Stimulated activated CD4-positive, alpha-beta T cell treated with anti-CD3 and anti-CD28 coated beads, Interleukin-1b, Interleukin-23, amount 100 ng/mL, for 48 hours (primary cell): Measurements from ENCODE around the gene RAP1A.
"Not testable (repeated sequence)": the region's sequence is repeated elsewhere in the genome, so short reads cannot be mapped to it uniquely, and the experiment has no call there.

ENCODE experiments used
- DNase-seq: peaks from one replicate; pipeline ENCODE4 v3.0.0-alpha.2; 2020

RAP1A gene

DNA sequence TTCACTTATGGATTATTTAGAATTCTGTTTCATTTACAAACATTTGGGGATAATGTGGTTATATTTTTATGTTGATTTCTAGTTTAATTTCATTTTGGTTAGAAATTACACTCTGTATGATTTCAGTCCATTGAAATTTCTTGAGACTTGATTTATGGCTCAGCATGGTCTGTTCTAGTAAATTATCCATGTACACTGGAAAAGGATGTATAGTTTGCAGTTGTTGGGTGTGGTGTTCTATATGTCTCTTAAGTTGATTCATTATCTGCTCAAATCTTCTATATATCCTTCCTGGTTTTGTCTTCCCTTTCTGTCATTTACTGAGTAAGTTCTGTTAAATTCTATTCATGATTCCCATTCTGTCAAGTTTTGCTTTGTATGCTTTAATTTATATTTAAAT is 52.3 kb downstream of the RAP1A start:
- DNase-seq, result no peak

DNA sequence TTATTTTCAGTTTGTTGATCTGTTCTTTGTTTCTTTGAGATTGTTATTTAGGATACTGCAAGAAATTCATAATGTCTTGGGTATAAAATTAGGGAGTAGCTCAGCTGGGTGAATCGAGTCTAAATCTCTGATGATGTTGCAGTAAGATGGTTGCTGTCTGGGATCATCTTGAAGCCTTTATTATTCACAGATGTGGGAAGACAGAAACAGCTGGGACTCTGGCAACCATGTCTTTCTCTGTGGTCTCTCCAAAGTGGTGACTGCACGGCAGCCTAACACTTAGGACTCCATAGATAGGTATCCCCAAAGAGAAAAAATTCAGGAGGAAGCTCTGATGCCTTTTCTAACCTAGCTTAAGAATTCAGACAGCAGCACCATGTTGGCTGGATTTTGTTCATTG is 52.7 kb downstream of the RAP1A start:
- DNase-seq, result no peak

DNA sequence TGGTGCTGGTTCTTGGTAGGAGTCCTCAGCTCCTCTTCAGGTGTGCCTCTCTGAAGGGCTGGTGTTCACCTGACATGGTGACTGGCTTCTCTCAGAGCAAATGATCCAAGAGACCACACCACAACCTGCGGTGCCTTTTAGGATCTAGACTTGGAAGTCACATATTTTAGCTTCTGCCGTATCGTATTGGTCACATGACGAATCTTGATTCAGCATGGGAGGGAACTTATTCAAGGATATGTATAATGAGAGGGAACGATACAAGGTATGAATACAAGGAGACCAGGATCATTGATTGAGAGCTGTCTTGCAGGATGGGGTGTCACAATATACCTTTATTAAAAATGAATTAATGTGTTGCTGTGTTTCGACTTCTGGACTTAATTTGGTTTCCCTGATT is 58.0 kb downstream of the RAP1A start:
- DNase-seq, result no peak

DNA sequence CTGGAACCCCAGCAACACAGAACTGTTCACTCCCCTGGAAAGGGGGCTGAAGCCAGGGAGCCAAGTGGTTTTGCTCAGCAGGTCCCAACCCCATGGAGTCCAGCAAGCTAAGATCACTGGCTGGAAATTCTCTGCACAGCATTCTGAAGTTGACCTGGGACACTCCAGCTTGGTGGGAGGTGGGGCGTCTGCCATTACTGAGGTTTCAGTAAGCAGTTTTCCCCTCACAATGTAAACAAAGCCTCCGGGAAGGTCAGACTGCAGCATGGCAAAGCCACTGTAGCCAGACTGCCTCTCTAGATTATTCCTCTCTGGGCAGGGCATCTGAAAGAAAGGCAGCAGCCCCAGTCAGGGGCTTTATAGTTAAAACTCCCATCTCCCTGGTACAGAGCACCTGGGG is 60.0 kb downstream of the RAP1A start:
- DNase-seq, result no peak

DNA sequence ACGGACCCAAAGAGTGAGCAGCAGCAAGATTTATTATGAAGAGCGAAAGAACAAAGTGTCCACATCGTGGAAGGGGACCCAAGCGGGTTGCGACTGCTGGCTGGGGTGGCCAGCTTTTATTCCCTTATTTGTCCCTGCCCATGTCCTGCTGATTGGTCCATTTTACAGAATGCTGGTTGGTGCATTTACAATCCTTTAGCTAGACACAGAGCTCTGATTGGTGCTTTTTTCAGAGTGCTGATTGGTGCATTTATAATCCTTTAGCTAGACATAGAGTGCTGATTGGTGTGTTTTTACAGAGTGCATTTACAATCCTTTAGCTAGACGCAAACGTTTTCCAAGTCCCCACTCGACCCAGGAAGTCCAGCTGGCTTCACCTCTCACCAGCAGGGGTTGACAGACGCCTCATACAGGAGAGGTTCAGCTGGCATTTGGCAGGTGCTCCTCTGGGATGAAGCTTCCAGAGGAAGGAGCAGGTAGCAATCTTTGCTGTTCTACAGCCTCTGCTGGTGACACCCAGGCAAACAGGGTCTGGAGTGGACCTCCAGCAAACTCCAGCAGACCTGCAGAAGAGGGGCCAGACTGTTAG is 60.7 kb downstream of the RAP1A start:
- DNase-seq, result not testable (repeated sequence)

DNA sequence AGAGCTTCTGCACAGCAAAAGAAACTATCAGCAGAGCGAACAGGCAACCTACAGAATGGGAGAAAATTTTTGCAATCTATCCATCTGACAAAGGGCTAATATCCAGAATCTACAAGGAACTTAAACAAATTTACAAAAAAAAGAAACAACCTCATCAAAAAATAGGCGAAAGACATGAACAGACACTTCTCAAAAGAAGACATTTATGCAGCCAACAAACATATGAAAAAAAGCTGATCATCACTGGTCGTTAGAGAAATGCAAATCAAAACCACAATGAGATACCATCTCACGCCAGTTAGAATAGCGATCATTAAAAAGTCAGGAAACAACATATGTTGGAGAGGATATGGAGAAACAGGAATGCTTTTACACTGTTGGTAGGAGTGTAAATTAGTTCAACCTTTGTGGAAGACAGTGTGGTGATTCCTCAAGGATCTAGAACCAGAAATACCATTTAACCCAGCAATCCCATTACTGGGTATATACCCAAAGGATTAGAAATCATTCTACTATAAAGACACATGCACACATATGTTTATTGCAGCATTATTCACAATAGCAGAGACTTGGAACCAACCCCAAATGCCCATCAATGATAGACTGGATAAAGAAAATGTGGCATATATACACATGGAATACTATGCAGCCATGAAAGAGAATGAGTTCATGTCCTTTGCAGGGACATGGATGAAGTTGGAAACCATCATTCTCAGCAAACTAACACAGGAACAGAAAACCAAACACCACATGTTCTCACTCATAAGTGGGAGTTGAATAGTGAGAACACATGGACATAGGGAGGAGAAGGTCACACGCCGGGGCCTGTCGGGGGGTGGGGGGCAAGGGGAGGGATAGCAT is 65.9 kb downstream of the RAP1A start:
- DNase-seq, result not testable (repeated sequence)

DNA sequence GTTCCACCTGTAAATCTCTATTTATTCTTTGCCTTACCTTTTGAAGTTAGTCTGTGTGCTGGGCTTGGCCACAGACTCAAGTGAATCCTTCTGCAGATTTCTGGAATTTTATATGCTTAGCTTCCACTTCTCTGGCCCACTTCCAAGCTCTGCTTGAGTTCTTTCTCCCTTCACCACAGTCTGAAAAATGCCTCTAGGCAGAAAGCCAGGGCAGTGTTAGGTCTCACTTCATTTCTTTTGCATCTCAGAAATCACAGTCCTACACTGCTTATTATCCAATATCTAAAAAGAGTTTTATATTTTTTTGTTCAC is 70.7 kb downstream of the RAP1A start:
- no peak for DNase-seq

DNA sequence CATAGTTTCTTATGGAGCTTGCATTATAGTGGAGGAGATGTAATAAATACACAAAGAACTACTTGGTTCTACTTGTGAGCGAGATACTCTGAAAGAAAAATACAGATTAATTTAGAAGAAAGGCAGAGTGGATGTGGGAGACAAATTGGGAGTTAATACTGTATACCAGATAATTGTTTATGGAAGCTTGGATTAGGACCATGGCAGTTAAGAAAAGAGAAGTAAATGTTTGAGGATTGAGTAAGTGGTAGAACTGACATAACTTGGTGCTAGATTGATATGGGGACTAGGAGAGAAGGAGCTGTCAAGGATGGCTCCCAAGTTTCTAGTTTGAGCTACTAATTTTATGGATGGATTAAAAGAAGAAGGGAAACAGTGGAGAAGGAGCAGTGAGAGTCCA is 72.3 kb downstream of the RAP1A start:
- no peak for DNase-seq

DNA sequence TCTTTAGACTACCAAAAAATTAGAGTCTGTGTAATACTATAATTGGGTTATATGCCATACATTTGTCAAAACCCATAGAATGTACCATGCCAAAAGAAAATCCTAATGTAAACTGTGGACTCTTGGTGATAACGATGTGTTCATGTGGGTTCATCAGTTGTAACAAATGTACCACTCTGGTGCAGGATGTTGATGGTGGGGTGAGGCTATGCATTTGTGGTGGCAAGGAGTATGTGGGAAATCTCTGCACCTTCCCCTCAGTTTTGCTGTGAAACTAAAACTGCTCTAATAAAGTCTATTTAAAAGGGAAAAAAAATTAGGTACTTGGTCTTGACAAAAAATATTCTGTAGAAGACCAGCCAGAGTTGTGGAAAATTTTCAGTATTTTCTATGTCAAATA is 76.2 kb downstream of the RAP1A start:
- DNase-seq, result no peak

DNA sequence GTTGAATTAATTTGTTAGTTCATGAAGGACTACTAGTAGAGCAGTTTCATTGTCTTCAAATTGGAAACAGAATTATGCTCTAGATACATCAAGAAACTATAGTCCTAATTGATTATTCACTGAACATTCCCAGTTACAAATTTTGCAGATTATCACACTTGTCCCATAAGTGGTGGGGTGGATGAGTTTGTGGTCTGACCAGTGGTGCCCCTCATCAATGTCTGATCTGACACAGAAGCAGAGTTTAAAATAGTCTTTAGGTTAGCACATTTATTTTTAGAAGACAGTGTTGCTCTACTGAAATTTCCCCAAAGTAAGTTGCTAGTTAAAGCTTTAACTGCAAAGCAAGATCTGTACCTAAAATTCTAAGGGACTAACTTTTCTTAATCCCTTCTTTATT is 76.7 kb downstream of the RAP1A start:
- DNase-seq, result no peak

DNA sequence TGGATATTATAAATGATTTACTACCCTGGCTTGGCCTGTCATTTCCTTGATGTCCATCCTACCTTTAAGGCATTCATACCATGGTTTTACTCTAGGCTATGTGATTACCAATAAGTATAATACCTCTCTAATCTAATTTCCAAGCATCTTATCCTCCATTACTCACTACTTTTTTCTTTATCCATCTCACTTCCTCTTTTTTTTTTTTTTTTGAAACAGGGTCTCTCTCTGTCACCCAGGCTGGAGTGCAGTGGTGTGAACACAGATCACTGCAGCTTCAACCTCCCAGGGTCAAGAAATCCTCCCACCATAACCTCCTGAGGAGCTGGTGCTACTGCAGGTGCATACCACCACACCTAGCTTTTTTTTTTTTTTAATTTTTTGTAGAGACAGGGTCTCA is 79.7 kb downstream of the RAP1A start:
- no peak for DNase-seq

DNA sequence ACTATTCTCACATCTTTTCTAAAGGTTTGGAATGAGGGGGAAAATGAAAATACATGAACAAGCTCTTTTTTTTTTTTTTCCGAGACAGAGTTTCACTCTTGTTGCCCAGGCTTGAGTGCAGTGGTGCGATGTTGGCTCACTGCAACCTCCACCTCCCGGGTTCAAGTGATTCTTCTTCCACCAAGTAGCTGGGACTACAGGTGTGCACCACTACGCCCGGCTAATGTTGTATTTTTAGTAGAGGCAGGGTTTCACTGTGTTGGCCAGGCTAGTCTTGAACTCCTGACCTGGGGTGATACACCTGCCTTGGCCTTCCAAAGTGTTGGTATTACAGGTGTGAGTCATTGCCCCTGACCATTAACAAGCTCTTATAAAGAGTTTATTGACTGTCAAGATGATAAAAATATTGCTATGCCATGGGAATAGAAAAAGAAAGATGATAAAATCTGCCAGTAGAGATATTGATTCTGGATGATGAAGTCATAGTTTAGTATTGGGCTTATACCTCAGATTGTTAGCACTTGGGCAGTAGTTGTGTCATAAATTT is 83.0 kb downstream of the RAP1A start:
- no peak for DNase-seq

DNA sequence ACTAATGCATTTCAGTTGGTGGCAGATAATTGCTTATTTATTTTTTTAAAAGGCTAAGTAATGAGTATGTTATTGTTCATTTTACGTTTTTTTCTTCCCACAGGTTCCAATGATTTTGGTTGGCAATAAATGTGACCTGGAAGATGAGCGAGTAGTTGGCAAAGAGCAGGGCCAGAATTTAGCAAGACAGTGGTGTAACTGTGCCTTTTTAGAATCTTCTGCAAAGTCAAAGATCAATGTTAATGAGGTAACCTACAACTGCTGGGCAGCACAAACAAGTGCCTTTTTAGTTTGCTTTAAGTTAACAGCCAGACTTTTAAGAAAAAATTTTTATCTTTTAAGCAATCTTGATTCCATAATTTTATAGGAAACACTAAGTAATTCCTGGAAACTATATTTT is 84.7 kb downstream of the RAP1A start:
- no peak for DNase-seq

DNA sequence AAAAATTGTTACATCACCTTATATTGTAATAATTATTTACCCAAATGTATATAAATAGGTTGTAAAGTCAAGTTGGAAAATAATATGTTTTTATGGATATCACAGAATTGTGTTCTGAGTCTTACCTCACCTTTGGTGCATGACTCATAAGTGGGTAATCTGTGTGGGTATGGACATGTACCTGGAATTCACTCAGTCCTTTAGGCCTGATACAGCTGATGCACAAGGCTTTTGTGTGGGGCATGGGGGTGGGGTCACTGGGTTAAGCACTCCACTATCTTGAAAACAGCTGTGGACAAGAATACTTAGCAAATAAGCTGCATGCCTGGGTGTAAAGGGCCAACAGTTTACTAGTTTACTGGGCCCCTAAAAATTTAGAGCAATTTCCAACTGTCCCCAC is 85.2 kb downstream of the RAP1A start:
- no peak for DNase-seq

DNA sequence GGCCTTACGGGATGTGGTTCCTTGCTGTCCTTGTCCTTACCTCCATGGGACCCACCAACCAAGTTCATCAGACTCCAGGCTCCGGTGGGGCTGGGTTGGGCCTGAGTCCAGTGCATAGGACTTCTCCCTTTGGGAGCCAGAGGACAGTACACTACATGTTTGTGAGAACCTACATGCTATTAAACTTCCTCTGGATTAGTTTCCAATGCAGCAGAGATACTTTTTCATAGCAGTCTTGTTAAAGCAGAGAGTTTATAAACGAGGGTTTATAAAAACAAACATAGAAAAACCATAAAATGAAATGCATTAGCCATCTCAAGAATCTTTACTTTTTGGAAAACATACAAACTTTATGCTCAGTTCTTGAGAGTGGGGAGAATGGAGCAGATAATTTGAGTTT is 86.3 kb downstream of the RAP1A start:
- no peak for DNase-seq

DNA sequence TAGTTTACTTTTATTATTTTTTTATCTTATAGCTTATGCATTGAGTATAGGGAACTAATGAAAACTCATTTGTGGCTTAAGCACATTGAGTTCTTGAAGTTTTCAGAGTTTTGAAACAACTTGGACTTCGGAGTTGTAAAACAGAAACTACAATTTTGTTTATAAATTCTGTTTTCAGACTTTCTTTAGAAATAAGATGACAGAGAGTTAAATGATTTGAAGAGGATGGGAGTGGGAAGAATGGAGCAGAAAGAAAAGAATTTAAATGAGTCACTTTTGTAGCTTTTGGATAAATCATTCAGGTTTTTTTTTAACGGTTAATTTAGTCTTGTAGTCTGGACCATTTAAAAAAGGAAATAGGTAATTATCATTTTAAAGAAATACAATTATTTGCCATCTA is 87.3 kb downstream of the RAP1A start:
- no peak for DNase-seq

DNA sequence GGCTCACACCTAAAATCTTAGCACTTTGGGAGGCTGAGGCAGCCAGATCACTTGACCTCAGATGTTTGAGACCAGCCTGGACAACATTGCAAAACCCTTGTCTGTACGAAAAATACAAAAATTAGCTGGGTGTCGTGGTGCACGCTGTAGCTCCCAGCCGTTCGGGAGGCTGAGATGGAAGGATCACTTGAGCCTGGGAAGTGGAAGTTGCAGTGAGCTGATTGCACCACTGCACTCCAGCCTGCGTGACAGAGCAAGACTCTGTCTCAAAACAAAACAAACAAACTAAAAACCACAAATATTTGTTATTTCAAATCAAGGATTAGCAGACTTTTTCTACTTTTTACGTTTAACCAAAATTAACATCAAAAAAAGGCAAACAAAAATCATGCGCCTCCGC is 88.3 kb downstream of the RAP1A start:
- DNase-seq, result no peak

DNA sequence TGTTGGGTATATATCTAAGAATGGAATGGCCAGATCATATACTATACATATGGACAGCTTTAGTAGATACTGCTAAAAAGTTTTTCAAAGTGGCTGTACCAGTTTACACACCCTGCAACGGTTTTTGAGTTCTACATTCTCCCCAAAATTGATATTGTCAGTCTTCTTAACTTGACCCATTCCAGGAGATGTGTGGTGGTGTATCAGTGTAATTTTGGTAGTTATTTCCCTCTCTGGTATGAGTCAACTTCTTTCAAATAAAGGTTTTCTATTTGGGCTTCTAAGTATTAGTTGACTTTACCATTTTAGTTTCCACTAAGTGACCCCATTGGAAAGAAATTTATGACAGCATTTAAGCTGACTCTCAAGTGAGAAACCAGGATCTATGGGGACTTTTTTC is 90.4 kb downstream of the RAP1A start:
- DNase-seq, result no peak

DNA sequence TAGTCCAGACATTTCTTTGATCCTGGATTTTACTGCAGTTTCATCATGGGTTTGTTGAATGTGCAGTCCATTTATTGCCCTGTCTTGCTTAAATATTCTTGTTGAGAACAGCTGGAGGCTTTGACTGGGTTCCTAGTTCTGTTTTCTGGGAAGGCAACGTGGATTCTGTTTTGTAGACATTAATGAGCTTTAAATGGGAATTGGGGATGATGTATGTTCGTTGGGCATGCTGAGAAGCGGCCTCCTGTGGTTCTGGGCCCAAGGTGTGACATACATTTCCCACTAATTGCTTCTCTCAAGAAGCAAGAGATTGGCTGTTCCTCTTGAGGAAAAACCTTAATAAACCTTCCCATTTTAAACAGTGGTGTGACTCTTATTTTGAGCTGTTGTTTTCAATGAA is 96.7 kb downstream of the RAP1A start:
- DNase-seq, result no peak

DNA sequence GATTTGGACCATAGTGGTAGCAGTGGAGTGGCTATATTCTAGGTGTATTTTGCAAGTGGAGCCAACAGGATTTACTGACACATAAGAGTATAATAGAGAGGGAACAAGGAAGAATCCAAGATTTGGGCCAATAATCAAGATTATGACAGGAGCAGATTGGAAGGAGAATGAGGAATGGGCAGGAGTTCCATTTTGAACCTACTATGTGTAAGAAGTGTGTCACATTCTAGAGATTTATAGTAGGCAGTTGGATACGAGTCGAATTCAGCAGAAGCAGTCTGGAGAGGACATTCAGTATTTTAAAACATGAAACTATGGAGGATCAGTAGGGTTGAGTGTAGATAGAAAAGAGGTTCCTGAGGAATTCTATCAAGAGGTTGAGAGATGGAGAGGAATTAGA is 97.9 kb downstream of the RAP1A start:
- no peak for DNase-seq

DNA sequence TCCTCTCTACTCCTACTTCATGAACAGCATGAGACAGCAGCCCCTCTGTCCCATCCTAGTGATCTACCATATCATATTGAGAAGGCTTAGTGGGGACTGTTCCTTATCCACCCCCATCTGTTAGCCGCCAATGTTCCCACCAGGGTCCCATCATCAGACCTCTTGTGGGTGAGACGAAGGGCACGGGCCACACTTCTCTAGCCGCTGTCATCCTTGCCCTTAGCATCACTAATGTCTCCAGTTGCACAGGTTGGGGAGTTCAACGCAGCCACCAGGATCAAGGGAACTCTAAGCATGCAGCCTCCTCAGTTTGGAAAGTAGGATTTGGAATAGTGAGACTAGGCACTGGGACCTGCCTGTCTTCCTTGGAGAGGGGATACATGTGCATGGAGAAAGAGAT is 99.5 kb downstream of the RAP1A start:
- no peak for DNase-seq

DNA sequence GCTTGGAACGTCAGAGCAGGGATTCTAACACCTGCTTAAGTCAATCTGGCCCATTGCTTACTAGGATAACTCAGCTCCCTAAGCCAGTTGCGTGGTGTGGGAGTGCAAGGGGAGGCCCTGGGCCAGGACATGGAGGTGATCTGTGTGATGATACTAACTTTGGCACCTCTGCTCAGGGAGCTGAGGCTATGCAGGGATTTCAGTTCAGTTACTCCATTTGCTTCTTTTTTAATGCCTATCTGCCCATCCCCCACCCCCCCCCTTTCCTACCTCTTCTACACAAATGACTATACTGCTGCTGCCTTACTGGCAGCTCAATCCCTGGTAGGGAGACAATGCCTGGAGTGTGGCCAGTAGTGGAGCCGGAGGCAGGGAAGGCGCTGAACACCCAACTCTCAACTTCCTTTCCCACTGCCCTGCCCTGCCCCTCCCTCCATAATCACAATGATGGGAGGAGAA is 100.1 kb downstream of the RAP1A start:
- no peak for DNase-seq

DNA sequence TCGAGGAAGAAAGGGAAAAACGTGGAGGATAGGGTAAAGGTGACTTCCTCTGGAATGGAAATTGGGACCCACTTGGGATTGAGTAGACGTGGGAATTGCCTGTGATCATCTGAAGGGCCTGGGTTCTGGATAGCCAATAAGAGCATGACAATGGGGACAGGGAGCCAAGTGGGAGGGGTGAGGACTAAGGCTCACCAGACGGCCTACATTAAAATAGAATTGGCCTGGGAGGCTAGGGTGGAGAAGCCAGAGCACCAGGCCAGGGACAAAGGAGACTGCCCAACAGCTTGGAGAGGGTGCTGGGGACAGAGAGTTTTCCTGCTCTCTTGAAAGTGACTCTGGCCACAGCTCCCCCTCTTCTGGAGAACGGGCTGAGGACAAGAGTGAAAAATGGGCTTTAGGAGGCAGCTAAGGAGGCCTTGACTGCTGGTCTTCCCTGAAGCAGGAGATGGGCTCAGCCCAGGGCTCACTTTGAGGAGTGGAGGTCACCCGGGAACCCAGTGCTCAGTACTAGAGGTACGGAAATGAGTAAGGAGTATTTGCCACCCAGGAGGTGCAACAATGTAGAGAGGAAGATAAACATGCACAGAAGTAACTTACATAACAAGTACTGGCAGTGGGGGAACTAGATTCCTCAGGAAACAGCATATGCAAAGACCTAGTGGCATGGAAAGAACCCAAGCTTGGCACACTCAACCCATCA is 100.8 kb downstream of the RAP1A start:
- DNase-seq, result no peak
